GM21717 (cell line): Measurements from ENCODE around the gene SNX8.

Experiments
- ATAC-seq: cut with Tn5 transposase; IDR thresholded peaks from one replicate; pipeline ENCODE4 v1.9.1; 2021; ENCODE audit warnings: mild to moderate bottlenecking, moderate library complexity; ENCODE audit not compliant: unreplicated experiment

Gene SNX8

DNA sequence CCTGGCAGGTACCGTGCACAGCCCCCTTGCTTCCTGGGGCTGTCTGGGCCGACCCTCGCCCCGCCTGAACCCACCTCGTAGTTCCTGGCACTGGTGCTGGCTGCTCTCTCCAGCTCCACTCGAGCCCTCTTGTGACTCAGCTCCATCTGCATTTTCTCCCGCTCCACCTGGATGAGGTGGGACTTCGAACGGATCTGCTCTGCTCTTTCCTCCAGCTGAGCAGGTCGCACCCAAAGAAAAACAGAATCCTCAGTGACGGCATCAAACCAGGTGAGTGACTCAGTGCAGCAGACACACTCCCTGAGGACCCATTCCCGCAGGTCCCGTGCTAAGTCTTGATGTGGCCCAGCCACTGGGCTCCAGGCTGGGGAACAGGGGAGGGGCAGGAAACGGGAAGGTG is 88.9 kb downstream of the SNX8 start:
- ATAC-seq, result no peak

DNA sequence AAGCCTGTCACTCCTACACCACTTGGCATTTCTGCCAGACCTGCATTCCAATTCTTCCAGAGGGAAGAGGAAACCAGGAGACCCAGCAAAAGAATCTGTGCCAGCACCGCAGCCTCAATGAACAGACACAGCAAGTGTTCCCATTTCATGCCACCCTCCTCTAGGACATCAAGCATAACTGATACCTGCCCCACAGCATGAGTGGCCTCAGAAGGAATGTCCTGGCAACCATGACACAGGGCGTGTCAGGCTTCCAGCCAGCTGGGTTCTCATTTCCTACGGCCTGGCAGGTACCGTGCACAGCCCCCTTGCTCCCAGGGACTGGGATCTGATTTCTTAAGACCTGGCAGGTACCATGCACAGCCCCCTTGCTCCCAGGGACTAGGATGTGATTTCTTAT is 89.3 kb downstream of the SNX8 start:
- no peak for ATAC-seq

DNA sequence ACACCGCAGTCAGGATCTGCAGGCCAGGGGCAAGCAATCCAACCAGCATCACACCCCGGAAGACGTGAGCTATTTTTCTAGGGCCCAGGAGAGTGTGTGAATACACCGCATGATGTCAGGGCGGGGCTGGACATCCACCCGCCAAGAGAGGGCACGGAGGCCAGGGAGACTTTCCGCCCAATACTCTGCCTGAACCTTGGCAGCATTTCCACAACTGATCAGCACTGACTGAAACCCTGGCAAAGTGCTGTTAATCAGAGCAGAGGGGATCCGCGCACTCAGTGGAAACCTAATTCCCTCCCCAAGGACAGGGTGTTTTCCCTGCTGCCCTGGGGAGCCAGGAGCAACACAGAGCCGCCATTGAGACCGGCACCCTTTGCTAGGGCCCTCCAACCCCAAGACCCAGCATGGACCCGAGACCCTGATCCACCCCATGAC is 89.7 kb downstream of the SNX8 start:
- ATAC-seq, result no peak

DNA sequence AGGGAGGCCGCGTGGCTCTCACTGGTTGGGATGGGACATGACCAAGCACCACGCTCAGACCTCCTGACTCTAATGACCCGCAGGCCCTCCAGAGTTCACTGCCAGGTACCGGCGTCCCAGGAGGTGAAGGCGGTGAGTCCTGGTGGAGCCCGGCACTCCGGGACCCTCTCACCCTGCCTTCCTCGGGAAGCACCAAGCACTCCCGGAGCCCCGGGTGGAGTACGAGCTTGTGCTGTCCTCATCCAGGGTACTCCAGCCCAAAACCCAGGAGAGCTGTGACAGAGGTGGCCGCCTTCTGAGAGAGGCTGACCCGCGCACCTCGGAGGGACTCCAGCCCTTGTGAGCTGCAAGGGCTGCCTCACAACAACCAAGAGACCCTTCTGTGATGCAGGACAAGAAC is 90.9 kb downstream of the SNX8 start:
- no peak for ATAC-seq

DNA sequence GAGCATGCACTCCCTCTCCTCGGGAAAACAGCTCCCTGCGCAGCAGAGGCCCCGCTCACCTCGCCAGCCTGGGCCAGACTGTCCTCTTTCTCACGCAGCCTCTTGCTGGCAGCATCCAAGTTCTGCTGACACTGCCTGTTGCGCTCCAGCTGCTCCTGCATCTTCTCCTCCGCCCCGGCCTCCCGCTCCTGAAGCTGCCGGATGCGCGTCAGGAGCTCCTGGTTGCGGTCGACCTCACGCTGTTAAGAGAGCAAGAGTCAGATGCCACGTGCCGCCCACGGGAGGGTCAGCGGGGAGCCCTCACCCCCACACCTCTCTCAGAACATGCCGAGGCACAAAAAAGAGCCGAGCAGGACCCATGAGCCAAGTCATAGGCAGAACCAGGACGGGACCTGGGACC is 91.7 kb downstream of the SNX8 start:
- no peak for ATAC-seq

DNA sequence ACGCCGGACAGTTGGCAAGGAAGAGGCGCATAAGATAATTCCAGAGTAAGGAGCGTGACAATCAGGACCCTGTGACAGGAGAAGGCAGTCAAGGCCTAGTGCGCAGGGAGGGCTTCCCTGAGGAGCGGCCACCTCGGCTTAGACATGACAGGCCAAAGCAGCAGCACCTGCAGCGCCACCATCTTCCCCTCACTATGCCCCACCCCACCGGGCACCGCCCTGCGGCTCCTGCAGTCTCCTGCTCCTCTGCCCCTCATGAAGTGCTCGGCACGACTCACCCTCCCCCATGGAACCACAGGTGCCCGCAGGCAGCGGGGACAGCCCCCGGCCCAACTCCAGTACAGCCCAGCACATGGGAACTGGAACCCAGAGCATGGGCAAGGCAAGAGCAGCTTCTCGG is 93.3 kb downstream of the SNX8 start:
- ATAC-seq, result no peak

DNA sequence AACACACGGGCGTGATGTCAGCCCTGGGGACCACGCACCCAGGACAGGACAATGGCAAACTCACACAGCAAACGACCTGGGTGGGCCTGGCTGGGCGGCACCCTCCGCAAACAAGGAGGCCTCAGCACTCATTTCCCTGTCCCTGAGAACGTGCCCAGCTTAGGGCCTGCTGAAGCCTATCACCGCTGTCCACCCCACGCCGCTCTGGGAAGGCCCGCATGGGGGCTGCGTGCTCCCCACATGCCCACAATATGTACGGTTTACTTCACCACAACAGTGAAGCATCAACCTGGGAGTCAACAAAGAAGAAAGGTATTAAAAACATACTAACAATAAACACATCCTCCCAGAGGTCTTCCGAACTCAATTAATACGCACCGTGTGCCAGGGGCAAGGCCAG is 93.7 kb downstream of the SNX8 start:
- ATAC-seq, result no peak

DNA sequence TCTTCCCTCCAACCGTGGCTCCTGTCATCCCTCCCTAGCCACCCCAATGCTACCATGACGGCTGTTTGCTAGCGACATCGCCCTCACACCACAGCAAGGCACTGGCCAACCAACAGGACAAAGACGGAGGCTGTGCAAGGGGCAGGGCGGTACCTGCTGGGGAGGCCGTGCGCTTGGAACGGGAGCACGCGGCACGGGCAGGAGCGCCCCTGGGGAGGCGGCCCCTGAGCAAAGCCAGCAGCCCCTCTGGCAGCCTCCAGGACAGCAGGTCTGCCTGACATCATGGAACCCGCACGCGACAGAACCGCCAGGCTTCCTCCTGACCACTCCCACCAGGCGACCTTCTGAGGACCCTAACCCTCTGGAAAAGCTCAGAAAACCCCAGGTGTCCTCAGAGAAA is 94.2 kb downstream of the SNX8 start:
- no peak for ATAC-seq

DNA sequence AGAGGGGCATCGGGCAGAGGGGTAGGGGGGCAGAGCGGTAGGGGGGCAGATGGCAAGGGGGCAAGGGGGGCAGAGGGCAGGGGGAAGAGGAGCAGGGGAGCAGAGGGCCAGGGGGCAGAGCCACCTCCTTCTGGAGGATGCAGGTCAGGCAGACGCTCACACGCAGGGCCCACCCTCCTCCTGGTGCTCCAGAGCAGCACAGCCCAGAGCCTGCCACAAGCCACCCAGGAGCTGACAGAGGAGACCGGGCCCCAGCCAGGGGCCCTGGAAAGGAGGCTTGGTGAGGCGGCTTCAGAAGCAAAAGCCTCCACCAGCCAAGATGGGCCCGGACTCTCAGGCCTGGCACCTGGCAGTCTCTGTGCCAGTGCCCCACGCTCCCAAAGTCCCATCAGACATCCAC is 94.6 kb downstream of the SNX8 start:
- no peak for ATAC-seq

DNA sequence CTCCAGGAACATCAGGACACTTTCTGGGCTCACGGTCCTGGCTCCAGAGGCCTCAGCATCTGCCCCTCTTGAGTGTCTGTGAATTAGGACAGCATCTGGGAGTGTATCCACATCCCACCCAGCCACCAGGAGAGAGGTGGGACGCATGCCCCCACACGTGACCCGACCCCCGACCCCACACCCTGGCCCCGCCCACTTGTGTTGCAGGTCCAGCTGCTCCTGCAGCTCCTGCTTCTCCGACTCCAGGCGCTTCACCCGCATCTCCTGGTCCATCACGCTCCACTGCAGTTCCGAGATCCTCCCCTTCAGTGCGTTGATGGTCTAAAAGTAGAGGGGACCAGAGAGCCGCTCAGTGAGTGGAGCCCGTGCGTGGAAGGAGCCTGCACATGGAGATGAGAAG is 95.1 kb downstream of the SNX8 start:
- ATAC-seq, result no peak

DNA sequence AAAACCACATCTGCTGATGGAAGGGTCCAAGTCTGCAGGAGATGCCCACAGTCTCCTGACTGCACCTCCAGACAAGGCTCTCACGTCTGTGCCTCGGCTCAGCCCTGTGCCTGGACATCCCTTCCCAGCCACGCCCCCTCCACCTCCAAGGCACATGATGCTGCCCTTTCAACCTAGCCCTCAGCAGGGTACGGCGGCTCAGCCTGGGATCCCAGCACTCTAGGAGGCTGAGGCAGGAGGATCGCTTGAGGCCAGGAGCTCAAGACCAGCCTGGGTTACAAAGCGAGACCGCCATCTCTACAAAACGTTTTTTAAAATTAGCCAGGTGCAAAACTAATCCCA is 95.8 kb downstream of the SNX8 start:
- no peak for ATAC-seq

DNA sequence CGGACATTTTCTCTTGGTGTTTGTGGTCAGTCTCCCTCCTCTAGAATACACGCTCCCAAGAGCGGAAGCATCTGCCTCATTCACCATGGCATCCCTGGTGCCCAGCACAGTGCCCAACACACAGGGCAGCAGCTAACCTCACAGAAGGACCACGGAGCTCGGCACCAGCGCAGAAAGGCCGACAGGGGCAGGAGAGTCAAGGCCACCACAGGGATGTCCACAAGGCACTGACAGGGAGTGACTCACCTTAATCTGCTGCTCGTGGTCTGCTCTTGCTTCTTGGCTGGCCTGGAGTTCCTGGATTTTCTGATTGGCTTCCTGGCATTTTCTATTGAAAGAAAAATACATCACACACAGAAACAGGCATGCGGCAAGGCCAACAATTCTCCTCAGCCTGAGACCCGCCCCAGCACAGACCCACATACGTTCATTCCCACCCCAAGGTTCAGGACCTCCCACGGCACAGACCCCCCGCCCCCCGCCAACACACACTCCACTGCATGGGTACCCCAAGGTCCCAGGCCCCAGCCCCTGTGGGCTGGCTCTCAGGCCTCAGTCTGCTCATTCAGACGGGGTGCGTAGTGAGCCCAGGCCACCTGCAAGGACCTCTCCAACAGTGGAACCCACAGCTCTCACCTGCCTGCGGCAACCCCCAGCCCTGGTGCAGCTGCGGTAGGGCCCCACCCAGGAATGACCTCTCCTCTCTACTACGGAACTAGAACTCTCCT is 96.4 kb downstream of the SNX8 start:
- ATAC-seq, result no peak

DNA sequence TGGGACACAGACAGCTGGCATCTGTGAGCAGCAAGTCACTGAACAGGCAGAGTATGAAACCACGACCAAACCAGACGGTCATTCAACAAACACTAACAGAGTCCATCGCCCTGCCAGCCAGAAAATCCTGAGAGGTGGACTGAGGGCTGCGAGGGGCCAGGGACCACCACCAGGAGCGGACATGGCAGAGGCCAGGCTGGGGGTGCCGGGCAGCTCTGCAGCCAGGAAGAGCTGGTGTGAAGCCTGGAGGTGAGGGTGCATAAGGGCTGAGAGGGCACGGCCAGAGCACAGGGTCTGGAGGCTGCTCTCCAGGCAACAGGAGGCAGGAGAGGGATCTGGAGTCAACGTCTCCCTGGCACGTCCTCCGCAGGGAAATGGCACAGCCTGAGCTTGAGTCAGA is 97.0 kb downstream of the SNX8 start:
- ATAC-seq, result no peak

DNA sequence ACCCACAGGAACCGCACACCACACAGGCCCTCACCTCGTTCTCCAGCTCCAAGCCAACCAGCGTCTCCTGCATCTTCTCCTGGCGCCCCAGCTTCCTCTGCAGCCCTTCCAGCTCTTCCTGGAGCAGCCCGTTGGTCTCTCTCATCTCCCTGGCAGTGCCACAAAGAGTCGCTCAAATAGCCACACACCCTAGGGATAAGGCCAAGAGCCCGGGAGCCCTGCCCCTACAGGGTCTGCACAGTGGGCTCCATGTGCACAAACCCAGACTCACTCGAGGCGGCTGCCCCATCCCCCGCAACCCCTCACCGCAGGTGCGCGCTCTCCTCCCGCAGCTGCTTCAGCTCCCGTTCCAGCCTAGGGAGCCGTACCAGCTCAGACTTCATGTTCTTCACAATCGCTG is 98.4 kb downstream of the SNX8 start:
- no peak for ATAC-seq

DNA sequence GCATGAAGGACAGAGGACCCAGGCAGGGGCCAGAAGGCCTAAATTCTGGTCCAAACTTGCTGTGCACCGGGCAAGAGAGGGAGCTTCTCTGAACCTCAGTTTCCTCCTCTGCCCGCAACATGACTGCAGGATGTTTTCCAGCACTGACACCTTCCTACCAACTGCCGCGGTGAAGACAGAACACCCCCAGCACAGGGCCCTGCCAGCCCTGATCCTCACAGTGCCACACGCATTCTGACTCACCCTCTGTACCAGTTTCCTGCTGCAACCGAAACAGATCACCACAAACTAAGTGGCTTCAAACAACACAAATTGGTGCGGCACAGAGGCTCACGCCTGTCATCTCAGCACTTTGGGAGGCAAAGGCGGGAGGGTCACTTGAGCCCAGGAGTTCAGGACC is 99.6 kb downstream of the SNX8 start:
- no peak for ATAC-seq

DNA sequence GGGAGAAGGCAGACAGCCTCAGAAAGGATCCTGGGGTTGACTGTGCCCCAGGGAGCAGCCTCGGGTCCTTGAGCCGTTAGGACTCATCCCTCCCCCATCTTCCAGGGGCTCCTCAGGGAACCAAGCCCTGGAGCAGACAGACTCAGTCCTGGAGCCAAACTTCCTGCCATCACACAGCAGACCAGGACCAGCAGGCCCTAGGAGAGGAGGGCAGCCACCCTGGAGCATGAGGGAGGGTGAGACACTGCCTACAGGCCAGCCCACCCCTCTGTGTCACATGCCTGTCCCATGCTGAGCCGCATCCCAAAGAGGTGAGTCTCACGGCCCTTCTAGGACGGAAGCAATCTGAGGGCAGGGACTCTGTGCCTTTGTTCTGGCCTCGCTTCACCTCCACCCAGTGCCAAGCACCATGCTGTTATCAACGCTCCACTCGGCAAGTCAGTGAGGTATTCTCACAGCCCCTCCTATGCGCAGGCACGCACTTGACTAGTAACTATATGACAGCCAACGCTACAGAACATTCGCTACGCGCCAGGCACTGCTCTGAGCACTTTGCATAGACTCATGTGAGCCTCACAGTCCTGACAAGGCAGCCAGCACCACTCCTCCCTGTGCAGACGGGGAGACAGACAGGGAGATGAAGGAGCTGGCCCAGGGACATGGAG is 100.6 kb downstream of the SNX8 start:
- ATAC-seq, result no peak

DNA sequence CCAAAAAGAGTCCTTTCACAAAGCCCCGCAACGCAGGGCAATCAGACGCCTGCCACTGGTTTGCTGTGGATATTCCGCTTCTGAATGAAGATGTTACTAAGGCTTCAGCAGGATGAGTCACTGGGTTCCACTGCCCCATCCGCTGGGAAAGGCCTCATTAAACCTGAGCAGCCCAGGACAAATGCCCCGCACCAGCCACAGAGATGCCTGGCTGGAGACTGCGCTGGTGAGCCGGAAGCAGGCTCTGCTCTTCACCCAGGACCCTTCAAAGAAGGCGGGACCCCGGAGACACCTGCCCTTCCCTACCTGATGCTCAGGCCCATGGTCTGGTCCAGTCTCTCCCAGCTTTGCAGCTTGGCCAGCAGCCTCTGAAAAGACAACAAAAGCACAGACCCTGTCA is 101.3 kb downstream of the SNX8 start:
- ATAC-seq, result no peak

DNA sequence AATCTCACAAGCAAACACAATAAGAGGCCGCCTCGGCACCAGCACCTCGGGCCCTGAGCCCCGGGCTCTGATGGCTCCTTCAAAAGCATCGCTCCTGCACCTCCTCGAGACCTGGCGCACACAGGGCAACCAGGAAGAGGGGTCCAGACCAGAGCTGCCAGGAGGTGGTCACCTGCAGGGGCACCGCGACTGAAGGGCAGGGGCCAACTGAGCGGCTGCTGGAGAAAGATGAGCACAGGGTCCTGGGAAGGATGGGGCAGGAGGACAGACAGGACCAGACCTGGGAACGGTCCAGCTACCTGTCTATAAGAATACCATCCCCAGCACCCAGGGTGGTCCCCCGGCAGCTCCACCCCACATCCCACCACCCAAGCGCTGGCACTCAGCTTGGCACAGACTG is 102.3 kb downstream of the SNX8 start:
- ATAC-seq, result no peak

DNA sequence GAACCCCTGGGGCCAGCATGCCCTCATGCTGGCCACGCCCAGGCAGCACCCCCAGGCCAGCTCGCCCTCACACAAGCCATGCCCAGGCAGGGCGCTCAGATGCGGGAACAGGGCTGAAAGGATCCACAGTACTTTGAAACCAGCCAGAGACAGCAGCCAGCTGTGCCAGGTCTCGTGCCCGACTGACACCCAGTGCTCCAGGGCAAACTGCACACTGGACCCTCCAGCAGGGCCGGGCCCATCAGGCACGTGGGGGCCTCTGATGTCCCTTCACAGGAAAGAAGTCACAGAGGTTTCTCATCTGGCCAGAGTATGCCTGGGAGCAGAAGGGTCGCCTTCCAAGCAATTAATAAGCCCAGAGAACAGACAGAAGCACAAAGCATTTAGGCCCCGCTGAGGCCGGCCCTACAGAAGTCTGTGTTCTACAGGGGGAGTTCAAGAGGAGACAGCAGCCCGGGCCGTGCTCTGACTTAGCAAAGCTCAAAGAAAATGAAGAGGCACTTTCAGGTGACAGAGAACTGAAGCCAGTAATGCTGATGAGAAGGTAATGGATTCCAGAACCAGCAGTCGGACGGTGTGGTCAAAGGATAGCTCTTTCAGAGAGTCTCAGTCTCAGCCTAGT is 102.9 kb downstream of the SNX8 start:
- ATAC-seq, result no peak

DNA sequence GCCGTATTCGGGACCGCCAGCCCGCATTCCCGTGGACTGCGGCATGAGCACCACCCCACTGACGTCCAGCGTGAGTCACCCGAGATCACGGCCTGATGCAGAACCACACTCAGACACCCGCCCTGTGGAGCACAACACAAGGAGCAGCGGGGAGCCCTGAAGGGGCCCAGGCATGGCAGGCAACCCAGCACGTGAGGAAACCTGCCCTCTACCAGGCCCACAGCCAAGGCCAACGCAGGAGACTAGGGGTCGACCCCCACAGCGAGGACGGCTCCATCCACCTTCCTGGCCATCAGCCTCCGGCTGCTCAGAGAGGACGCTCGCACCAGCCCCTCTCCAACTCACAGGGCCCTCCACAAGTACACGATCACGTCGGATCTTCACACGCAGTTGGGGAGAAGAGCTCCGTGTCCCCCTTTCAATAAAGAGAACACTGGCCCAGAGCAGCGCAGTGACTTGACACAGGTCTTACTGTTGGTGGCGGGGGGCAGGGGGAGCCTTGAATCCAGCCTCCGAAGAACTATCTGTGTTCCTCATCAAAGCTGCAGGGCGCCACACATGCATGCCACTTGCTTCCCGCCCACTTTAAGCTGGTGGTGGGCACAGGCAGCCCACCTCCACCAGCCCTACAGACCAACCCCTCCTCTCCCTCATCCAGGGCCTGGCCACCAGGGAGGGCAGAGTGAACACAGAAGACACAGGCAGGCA is 103.5 kb downstream of the SNX8 start:
- no peak for ATAC-seq

DNA sequence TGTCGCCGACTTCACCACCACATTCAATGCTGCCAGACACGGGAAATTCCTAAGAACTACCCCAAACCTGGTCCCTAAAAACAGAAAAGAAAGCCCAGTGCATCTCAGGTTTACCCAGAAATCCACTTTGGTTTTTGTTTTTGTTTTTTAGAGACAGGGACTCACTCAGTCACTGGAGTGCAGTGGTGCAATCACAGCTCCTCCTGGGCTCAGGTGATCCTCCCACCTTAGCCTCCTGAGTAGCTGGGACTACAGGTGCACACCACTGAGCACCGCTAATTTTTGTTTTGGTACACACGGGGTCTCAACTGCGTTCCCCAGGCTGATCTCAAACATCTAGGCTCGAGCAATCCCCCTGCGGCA is 104.3 kb downstream of the SNX8 start:
- ATAC-seq, result no peak
